ENCODE results near the gene PPM1L.

PPM1L gene

DNA sequence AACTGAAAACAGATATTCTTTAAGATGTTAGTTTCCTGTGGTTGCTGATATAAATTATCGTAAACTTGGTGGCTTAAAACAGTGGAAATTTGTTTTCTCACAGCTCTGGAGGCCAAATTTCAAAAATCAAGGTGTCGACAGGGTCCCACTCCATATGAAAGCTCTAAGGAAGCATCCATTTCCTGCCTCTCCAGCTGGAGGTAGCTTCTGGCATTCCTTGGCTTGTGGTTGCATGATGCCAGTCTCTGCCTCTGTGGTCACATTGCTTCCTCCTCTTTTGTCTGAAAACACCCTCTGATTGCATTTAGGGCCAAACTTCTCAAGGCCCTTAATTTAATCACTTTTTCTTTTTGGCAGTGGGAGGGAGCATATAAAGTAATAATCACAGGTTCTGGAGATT, 96.8 kb downstream of the PPM1L start:
- DNase-seq (ENCODE audit: low spot score), result no peak

DNA sequence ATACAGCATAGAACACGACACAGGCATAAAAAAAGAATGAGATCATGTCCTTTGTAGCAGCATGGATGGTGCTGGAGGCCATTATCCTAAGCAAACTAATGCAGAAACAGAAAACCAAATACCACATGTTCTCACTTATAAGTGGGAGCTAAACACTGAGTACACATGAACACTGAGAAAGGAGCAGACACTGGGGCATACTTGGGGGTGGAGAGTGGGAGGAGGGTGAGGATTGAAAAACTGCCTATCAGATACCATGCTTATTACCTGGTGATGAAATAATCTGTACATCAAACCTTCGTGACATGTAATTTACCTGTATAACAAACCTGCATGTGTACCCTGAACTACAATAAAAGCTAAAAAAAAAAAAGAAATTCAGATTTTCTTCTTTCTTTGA, 100.4 kb downstream of the PPM1L start:
- no peak for DNase-seq (ENCODE audit: low spot score)

DNA sequence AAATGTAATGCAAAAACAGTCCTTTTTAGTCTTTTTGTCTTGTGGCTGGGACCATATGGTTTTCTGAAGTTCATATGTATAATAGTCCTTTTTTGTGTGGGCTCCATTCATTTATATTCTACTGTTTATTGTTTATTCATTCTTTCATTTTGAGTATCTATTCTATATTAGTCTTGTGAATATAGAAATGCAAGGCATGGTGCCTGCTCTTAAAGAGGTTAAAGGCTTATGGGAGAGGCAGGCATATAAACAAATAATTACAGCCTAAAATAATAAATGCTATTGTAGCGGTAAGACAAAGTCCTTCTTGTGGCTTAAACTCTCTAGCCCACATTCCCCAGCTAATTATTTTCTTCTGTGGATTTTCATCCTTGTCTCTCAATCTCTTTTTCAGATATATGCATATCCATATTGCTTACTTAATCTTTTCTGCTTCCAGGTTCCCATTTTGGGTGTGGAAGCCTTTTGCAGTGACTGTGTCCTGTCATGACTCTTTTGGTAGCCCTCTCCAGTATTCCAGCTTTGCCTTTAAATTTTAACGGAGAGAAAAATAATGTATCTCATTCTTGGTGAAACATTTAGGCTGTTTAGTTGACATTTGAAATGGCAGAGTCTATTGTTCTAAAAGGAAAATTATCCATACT, 101.6 kb downstream of the PPM1L start:
- DNase-seq (ENCODE audit: low spot score), result no peak

DNA sequence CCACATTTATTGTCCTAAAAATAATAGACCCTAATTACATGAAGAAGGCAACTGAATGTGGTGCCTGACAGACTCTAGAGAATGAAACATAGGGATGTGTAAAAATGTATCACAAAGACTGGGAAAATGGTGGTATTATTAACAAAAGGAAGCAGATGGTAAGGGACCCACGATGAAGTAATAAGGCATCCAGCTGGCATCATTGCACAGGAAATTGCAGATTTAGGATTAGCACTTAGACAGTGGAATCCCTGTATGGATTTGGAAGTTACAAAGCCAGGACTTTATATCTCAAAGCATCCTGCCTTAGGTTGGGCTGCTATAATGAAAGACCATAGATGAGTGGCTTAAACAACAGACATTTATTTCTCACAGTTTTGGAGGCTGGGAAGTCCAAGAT, 104.3 kb downstream of the PPM1L start:
- DNase-seq (ENCODE audit: low spot score), result peak; percentile 53

DNA sequence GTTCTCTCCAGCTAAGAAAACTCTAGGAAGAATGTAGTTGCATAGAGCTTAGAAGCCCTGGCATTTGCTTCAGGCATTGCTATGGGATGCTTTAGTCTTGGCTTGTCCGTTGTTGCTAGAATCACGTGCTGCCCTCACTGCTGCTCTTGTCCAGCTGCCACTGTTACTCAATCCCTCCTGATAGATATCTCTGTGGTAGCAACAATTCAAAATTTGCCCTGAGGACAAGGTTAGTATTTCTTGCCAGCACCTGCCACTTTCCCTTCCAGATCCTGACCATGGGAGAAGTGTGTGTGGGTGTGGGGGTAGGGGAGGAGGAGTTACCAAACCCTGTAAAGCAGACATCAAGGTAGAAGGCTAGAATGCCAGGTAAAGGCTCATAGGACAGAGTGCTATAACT, 113.8 kb downstream of the PPM1L start:
- no peak for DNase-seq (ENCODE audit: low spot score)

DNA sequence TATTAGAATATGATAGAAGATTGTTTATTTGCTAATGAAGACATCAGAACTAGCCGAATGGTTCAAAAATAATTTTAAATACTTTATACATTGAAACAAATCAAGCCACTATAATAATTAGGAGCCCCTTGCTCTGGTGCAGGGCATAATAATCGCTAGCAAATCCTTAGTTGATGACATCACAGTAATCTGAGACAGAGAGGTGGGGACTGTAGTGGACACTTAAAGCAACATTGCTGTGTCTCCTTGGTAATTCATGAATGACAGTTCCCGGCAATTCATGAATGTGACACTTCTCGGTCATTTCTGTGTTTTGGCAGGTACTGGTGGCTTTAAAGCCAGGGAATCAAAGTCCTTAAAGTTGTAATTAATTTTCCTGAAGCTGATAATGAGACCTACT, 114.3 kb downstream of the PPM1L start:
- DNase-seq (ENCODE audit: low spot score), result no peak

DNA sequence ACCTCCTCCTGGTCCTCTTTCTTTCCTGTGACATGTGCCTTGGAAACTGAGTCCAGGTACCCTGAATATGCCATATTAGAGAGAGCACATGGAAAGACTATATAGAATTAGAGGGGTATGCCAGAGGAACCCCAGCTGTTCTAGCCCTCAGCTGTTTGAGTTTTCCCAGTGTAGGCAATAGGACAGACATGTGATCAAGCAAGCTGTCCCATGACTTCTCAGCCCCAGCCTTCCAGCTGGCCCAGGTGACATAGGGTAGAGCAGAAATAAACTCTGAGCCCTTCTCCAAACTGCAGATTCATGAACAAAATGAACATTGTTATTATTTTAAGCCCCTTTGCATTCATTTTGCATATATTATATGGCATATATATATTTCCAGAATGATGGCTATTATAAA, 118.7 kb downstream of the PPM1L start:
- no peak for DNase-seq (ENCODE audit: low spot score)

DNA sequence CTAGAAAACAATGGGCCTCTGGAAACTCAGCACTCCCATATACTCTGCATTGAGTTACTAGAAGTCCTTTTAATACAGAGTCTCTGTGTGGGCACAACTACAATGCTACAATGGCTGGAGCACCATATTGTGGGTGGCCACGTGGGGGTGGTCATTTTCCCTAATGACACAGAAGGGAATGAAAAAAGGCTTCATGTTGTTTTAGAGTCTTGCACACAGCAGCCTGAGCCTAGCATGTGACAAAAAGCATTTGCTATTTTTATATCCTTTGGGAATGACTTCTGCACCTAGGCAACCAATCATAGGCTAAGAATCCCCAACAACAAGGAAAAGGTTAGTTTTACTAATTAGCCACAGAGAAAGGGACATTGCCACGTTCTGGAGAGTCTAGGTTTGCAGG, 120.6 kb downstream of the PPM1L start:
- no peak for DNase-seq (ENCODE audit: low spot score)

DNA sequence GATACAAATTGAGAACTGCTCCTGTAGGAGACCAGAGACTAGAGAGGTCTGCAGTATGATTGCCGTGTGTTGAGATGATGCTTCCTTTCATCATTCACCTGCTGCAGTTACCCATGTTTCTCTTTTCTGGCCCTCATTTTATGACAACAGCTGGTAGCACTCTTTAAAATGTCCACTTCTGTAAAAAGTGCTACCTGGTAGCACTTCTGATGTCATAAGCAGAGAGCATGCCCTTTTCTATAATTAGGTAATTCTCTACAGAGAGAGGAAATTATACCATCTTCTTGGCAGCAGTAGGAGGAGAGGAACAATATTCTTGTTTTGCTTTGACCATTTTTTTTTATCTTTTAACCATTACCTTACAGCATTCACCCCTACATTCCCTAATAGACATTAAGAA, 123.8 kb downstream of the PPM1L start:
- DNase-seq (ENCODE audit: low spot score), result no peak

DNA sequence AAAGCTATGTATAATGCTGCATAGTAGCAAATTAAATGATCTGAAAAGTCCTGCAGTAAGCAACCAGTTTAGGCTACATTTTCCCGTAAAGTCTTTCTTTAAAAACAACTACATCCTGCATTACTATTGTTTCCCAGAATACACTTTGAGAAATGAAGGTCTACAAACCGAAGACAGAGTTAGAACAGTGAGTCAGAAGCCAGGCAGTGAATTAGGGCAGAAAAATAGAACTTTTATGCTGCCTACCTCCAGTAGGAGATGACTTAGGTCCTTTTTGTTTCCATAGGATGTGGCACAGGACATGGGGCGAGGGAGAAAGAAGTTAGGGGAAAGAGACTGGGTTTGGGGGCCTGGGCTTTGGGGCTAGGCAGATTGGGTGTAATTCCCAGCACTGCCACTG, 127.3 kb downstream of the PPM1L start:
- DNase-seq (ENCODE audit: low spot score), result no peak

DNA sequence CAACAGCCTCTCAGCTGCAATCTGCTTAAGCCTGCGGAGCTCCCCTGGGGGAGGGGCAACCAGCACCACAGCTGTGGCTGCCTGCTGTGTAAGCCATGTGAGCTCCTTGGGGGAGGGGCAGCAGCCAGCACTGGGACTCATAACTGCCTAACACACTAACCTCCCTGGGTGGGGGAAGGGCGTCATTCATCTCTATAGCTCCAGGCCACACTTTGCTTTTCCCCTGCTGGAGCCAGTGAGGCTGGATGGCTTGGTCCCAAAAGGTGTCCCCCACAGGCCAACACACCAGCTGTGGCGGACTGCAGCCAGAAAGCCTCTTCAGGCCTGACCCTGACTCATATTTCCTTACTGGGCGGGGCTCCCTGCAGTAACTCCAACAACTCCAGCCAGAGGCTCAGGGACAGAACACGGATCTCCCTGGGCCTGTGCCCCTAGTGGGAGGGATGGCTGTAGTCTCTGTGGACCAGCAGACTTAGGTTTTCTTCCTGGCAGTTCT, 129.8 kb downstream of the PPM1L start:
- peak; percentile 42 for DNase-seq (ENCODE audit: low spot score)

DNA sequence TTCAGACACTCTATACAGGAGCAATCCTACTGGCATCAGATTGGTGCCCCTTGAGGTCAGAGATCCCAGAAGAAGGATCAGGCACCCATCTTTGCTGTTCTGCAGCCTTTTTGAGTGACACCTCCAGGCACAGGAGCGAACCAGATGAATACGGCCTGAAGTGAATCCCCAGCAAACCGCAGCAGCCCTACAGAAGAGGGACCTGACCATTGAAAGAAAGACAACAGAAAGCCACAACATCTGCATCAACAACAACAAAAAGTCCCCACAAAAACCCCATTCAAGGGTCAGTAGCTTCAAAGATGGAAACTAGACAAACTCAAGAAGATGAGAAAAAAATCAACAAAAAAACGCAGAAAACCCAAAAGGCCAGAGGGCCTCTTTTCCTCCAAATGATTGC, 130.4 kb downstream of the PPM1L start:
- no peak for DNase-seq (ENCODE audit: low spot score)

DNA sequence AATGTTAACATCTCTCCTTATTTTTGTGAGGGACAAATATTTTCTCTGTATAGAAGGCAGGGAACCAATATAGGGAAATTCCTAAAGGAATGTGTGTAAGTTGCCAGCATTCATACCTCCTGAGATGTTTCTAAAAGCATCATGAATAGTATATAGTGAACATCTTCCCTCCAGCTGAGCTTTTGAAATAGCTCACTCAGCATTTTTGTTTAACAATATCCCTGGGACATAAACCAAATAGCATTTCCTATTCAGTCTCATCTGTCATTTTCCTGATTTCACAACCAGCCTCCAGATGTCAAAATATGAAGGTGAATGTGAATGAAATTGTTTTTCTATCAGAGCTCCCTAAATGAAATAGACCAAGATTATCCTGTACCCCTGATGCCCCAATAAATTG, 137.2 kb downstream of the PPM1L start:
- DNase-seq (ENCODE audit: low spot score), result no peak

DNA sequence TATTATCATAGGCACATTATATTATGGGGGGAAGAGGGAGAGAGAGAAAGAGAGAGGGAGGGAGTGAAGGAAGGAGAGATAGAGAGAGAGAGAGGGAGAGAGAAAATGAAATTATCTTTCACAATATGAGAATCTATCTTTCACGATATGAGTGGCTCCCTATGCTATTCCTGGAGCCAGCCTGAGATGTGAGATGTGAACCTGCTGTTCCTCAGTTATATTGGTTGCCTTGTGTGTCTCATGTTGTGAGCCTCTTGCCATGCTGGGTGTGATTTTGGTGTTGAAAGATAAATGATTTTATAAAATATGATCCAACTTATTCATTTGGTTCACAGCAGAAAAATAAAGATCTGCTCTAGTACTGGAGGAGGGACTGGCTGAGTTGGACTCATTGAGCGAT, 148.7 kb downstream of the PPM1L start:
- DNase-seq (ENCODE audit: low spot score), result no peak

DNA sequence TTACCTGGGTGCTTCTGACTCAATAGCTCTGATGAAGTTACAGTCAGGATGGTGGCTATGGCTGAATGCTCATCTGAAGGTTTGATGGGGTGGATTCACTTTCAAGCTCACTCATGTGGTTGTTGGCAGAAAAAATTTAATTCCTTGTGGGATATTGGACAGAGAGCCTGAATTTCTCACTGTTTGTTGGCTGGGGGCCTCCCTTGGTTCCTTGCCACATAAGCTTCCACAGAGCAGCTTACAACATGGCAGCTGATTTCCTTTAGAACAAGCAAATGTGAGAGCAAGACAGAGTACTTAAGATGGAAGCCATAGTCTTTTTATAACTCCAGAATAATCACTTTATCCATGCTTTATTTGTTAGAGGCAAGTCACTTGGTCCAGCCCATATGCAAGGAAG, 150.6 kb downstream of the PPM1L start:
- DNase-seq (ENCODE audit: low spot score), result no peak

DNA sequence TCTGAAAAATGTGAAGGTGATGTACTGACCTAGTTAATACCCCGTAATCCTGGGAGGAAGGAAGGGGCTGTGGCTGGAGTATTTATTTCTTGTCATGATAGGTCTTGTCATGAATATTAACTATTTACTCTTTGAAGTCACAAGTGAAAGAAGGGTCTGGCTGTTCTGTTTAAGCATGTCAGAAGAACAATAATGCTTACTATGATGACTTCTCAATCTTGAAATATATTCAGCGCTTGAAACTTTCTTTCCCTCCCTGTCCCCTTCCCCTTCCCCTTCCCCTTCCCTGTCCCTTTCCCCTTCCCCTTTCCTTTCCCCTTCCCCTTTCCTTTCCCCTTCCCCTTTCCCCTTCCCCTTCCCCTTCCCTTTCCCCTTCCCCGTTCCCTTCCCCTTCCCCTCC, 153.9 kb downstream of the PPM1L start:
- DNase-seq (ENCODE audit: low spot score), result no peak

DNA sequence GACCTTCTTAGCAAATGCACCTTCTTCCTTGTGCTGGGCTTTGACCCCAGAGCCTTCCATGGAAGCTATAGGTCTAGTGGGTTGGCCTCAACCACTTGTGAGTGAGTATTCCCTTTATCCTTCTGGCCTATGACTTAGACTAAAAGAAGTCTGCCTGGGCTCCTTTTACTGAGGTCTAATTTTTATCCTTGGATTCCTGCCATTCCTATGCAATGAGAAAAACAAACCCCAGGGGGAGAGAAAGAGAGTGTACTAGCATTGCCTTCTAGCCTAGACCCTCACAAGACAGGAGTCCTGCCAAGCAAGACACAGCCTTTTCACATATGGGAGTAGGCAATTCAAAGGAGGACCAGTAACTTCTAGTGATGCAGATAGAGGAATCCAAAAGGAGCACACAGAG, 155.4 kb downstream of the PPM1L start:
- no peak for DNase-seq (ENCODE audit: low spot score)

DNA sequence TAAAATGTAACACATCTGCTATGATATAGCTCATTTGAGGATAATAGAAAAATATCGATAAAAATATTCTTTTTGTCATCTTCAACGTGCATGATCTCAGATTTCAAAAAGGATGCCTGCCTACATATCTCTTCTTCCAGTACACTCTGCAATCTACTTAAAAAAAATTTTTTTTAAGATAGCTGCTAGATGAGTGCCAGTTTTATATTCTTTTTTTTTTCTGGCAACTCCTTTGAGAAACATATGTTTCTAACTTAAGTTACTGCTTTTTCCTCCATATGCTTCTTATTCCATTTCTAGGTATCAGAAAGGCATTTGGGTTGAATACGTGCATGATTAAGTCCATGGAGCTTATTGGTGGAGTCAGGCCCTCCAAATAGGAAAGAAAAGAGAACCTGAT, 160.4 kb downstream of the PPM1L start:
- DNase-seq (ENCODE audit: low spot score), result no peak

DNA sequence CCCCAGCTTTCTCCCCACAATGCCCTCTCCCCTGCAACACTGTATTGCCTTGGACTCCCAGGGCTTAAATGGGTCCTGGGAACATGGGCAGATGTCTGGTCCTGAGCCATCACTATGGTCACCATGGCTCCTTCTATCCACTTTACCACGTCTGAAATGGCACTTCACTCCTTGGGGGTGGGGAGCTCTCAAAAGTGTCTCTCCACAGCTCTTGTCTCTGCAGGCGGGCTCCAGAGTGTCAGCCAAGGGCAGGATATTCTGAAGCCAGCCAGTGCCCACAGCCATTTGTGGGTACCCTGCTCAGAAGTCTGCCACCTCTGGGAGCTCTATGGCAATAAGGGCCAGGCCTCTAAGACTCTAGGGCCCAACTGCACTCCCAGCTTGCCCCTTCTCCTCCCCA, 163.9 kb downstream of the PPM1L start:
- peak; percentile 22 for DNase-seq (ENCODE audit: low spot score)

DNA sequence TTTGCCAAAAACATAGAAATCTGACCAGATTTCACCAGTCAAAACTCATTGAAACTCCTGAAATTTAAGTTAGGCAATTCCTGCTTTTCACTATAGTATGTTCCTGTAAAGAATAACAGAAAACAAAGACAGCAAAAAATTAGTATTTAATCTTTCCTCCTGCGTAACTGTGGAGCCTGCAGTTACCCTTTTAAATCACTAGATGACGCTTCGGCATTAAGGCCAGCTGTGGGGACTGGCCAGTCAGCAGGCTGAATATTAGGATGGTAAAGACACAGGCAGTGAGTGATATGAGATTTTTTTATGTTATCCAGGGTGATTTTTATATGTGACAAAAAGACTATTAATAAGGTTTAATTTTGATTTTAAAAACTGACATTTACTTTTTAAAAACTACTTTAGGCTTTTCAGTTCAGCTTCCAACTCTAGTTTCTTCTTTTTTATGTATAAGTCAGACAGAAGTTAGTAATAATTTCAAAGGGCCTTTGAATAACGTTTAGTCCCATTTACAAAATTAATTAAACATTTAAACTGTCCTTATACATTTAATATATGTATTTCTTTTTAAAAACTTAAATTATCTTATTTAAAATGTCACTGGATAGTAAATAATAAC, 165.1 kb downstream of the PPM1L start:
- DNase-seq (ENCODE audit: low spot score), result peak; percentile 65

DNA sequence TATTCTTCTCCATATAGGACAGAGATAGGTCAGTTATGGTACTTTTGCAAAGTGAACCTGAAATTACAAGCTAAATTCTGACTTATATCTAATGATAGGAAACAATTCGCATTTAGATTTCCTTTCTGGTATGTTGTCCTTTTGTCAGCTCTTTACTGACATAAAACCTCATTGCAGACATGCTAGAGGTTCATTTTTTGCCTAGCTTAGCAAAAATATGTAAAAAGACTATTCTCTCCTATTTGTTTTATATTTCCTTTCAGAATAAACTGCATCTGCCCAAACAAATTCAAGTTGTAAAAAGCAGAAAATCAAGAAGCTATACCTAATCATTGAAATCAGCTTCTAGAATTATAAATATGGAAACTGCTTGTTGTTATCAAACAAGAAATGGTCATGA, 168.7 kb downstream of the PPM1L start:
- DNase-seq (ENCODE audit: low spot score), result no peak

DNA sequence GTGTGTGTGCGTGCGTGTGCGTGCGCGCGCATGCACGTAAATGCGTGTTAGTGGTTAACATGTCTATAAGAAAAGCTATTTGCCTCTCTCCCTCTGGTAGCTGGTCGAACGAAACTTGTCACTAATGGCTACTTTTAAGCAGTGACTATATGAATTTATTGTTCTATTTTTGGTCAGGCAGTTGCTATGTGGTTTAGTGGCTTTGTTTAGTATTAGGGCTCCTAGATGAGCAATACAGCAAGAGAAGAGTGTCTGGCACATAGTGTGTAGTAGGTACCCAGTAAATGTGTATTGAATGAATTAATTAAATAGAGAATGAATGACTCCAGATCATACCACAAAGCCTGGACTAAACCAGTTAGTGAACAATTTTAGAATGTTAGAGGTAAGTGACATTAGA, 171.6 kb downstream of the PPM1L start:
- no peak for DNase-seq (ENCODE audit: low spot score)

DNA sequence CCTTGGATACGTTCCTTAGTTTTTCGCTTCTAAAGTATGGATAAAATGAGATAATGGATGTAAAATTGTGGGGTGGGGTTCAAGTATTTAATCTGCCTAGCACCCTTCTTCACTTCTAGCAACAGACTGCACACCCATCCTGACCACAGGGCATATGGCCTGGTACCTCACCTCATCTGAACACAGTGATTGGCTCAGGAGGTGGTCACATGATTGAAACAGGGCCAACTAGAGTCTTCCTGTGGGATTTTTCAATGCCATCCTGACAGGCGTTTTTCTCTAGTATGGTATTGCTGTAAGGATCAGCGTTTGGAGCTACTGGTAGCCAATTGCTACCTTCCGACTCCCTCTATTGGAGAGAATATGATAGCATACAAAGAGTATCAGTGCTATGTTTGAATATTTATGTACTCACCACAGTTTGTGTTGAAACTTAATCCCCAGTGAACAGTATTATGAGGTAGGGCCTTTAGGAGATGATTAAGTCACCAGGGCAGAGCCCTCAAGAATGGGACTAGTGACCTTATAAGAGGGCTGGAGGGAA, 172.2 kb downstream of the PPM1L start:
- peak; percentile 49 for DNase-seq (ENCODE audit: low spot score)

DNA sequence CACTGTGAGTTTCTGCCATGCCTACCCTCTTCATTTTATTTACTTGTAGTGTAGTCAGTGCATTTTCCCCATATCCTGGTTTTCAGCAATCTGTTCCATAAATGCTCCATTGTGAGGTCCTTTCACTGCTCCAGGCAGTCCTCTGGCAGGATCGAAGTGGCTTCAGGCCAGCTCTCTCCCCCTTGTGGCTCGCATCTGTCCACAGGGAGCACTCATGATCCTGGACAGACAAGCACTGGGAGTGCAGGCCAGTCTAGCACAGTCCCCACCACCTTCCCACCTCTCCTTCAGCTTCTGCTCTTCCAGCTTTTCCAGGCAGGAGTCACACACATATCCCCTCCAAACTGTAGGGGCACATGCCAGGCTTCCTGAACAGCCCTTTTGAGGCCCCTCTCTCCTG, 173.6 kb downstream of the PPM1L start:
- no peak for DNase-seq (ENCODE audit: low spot score)
